ENCODE measurements around the gene ZMYND8. TPM values are rescaled to one million over a fixed set of nuclear protein-coding genes. Genes with fewer than 3 reads are reported as not detected.

Gene ZMYND8
- total RNA-seq, 4 donors from 2014 or later, result 51.3 to 106 (median 94.0) TPM

DNA sequence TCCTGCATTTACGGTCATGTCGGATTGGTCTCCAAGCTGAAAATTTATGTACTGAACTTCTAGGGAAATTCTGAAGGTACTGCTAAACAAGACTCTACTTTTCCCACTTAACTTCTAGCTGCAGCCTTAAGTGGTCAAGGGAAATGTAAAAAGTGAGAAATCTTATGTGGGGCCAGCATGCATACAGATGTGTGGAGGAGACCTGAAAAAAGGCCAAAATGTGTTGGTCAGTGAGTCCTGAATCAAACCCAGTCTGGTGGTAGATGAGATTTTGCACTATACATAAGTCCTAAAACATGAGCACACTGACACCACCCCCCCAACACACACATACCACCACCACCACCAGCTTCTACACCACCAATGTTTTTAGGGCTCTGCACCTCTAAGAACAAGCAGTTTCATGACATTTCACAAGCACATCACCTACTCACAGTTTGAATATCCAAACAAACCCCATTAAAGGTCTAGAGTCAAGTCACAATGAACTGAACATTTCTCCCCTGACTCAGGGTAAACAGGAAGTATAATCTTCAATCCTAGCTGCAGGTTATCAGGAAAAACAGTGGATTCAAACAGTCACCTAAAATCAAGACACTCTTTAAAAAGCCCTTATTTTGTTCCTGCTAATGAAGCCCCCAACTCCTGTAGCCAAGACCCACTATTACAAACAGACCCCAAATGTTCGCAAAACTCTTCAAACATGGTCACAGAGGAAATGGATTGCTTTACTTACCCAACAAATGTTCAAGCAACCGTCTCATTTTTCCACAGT lies 1.6 kb downstream of the ZMYND8 start:
- Histone ChIP-seq H3K27ac (peak overlapping the region; percentile 87 to 99 (median 96)), H3K27me3 (no peaks in the 10 kb centered on the region), H3K9me3 (no peaks in the 10 kb centered on the region), H3K4me3 (peak overlapping the region; percentile 8 to 46 (median 33)), H3K4me1 (peaks cover 22 to 89% (median 58%) of the 10 kb centered on the region in 4 donors), H3K36me3 (no peaks in the 10 kb centered on the region)
- DNase-seq, result no peak
- TF ChIP-seq POLR2A (IDR thresholded peaks at IDR 0.05), result no peak
- TF ChIP-seq, protein P1, sequence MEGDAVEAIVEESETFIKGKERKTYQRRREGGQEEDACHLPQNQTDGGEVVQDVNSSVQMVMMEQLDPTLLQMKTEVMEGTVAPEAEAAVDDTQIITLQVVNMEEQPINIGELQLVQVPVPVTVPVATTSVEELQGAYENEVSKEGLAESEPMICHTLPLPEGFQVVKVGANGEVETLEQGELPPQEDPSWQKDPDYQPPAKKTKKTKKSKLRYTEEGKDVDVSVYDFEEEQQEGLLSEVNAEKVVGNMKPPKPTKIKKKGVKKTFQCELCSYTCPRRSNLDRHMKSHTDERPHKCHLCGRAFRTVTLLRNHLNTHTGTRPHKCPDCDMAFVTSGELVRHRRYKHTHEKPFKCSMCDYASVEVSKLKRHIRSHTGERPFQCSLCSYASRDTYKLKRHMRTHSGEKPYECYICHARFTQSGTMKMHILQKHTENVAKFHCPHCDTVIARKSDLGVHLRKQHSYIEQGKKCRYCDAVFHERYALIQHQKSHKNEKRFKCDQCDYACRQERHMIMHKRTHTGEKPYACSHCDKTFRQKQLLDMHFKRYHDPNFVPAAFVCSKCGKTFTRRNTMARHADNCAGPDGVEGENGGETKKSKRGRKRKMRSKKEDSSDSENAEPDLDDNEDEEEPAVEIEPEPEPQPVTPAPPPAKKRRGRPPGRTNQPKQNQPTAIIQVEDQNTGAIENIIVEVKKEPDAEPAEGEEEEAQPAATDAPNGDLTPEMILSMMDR (IDR thresholded peaks at IDR 0.05), result no peak

DNA sequence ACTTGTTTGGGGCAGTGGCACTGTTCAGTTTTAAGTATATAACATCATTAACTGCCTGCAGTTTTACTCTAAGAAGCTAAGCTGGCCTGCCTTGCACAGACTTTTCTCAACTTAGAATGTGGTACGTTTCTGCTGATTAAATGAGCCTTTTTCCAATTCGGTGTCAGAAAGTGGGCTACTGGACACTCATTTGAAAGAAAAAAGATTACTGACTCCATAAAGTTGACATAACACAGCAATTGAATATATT lies 2.1 kb downstream of the ZMYND8 start:
- no peaks in the 10 kb centered on the region for H3K9me3 ChIP-seq
- no peak for DNase-seq
- TF ChIP-seq, protein P1 (IDR thresholded peaks at IDR 0.05), result no peak
- TF ChIP-seq POLR2A (IDR thresholded peaks at IDR 0.05), result no peak
- peak overlapping the region in 3 of 4 donors; percentile 33 to 46 (median 33) for H3K4me3 ChIP-seq
- H3K27ac ChIP-seq, result peak overlapping the region; percentile 87 to 99 (median 96)
- peaks cover 16 to 88% (median 54%) of the 10 kb centered on the region in 4 donors for H3K4me1 ChIP-seq
- H3K36me3 ChIP-seq, result no peaks in the 10 kb centered on the region
- H3K27me3 ChIP-seq, result no peaks in the 10 kb centered on the region

DNA sequence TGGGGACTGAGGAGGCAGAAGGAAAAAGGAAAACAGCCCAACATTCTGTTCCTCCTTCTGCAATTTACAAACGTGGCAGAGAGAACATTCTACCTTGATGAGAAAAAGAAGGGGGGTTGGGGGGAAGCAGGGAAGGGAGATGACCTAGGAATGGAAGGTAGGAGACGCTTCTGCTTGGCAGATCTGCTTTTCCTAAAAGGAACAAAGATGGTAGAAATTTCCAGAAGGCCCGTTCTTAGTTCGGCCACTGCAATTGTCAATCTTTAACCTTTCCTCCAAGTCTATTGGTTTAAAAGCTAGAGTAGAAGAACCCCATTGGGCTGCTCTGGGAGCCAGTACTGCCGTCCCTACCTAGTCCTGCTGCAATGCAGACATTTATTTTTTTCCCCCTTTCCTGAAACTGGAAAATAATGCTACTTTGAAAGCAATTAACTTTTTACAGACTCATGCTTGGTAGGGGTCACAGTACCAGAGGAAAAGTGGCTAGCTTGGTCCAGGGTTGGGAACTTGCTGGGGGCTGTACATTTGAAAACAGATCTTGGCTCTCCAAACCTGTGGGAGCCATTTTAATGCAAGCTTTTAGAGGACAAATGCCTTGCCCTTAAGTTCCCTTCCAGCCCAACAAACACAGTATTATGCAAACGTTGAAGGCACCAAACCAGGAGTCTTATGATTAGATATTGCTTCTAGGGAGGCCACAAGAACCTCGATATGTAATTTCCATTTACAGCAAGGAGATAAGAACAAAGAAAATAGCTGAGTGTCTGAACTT lies 2.6 kb downstream of the ZMYND8 start:
- no peaks in the 10 kb centered on the region for H3K27me3 ChIP-seq
- no peak for DNase-seq
- H3K4me3 ChIP-seq, result peak overlapping the region in 3 of 4 donors; percentile 33 to 46 (median 33)
- peak overlapping the region; percentile 87 to 99 (median 96) for H3K27ac ChIP-seq
- no peaks in the 10 kb centered on the region for H3K36me3 ChIP-seq
- H3K9me3 ChIP-seq, result no peaks in the 10 kb centered on the region
- TF ChIP-seq POLR2A (IDR thresholded peaks at IDR 0.05), result peak in 1 of 2 donors; percentile 17
- TF ChIP-seq, protein P1 (IDR thresholded peaks at IDR 0.05), result no peak
- H3K4me1 ChIP-seq, result peaks cover 15 to 88% (median 56%) of the 10 kb centered on the region in 4 donors

DNA sequence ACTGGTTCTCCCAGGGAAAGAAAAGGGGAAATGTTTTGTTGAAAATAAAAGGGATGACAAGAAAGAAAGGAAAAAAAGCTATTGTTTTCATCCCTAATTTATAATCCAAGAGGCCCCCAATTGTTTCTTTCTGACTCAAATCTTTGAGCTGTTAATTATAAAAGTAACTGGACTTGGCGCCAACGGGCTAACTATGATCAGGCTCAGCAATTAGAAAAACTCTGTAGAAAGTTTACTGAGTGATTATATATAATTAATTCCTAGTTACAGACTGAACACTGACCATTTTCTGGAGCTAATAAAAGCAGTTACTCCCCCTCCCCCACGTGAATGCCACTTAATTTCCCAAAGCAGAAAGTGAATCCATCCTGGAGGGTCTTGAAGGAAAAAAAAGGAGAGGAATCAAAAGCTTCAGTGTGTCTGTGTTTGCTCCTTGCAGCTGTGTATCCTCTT lies 3.2 kb downstream of the ZMYND8 start:
- H3K4me3 ChIP-seq, result peak overlapping the region in 2 of 4 donors; percentile 33 to 46
- no peak for TF ChIP-seq POLR2A (IDR thresholded peaks at IDR 0.05)
- TF ChIP-seq, protein P1 (IDR thresholded peaks at IDR 0.05), result no peak
- H3K27ac ChIP-seq, result peak overlapping the region; percentile 87 to 99 (median 96)
- H3K36me3 ChIP-seq, result no peaks in the 10 kb centered on the region
- H3K9me3 ChIP-seq, result no peaks in the 10 kb centered on the region
- no peaks in the 10 kb centered on the region for H3K27me3 ChIP-seq
- DNase-seq, result no peak
- H3K4me1 ChIP-seq, result peaks cover 14 to 86% (median 58%) of the 10 kb centered on the region in 4 donors

DNA sequence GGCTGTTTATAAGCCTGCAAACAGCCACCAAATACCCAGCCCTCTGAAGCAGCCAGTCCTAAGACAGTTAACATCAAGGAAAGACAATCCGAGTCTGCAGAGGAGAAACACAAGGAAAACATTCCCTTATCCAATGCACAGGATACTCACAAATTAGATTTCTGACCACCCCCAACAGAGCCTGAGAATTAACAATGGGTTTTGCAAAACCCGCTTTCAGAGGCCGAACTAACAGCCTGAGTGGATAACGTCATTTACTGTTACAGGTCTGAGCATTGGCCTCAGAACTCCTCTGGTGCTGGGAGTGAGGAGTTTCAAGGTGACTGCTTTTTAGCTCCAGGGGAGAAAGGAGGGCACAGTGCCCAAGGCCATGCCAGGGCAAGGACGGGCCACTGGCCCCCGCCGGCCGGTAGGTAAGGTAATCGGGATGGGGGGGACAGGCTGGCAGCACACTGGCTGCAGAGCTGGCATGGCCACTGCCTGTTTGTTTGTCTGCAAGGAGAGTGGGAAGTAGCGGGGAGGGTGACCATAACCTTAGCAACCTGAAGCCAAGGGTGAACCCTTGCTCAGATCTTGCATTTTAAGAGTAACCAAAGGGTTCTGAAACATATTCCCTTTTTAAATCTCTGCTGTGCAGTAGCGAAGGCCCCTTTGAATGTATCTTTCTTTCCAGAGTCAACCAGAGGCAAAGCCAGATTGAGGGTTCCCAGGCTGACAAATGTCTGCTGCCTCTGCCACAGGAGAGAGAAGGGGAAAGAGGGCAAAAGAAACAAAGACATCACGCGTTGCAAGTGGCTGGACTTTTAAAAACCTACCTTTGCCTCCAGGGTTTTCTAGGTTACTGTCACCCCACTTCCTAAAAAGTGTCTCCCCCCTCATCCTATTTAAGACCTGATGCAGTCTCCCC lies 3.9 kb downstream of the ZMYND8 start:
- H3K36me3 ChIP-seq, result no peaks in the 10 kb centered on the region
- peak overlapping the region; percentile 87 to 99 (median 96) for H3K27ac ChIP-seq
- H3K9me3 ChIP-seq, result no peaks in the 10 kb centered on the region
- H3K4me1 ChIP-seq, result peaks cover 7 to 86% (median 56%) of the 10 kb centered on the region in 4 donors
- no peaks in the 10 kb centered on the region for H3K27me3 ChIP-seq
- H3K4me3 ChIP-seq, result peak overlapping the region in 3 of 4 donors; percentile 13 to 36 (median 28)
- TF ChIP-seq POLR2A (IDR thresholded peaks at IDR 0.05), result peak in 1 of 2 donors; percentile 13
- TF ChIP-seq, protein P1 (IDR thresholded peaks at IDR 0.05), result no peak
- peak in 1 of 3 donors; percentile 59 for DNase-seq

Measured in Peyer's patch (tissue), 4 donors.